HCT116 (cell line): ENCODE results near the gene DEFB114.
"Not testable (repeated sequence)": the region's sequence is repeated elsewhere in the genome, so short reads cannot be mapped to it uniquely, and the experiment has no call there.

ENCODE experiments used
- CTCF ChIP-seq, 3 experiments: fragments of 200-600 bp in 1 of 3; sonication (generic) in 1 of 3; IDR thresholded peaks in 2 of 3; conservative IDR thresholded peaks in 1 of 3; 2 replicates each; pipeline ENCODE4 v1.5.1; 2012 to 2017; ENCODE audit warnings: low read depth in 2 of 3, low read length in 2 of 3, antibody characterized with exemption in 1 of 3, borderline replicate concordance in 1 of 3, control low read depth in 1 of 3, mild to moderate bottlenecking in 1 of 3, mixed read lengths in 1 of 3, mixed run types in 1 of 3, moderate library complexity in 1 of 3; ENCODE audit not compliant: insufficient read depth in 1 of 3
- EZH2 ChIP-seq: fragments of 200-600 bp; sonication (generic); IDR thresholded peaks from 2 replicates; pipeline ENCODE4 v1.6.1; 2017; ENCODE audit warnings: antibody characterized with exemption, mixed run types
- MAX ChIP-seq: IDR thresholded peaks from 2 replicates; pipeline ENCODE4 v1.6.1; 2012
- POLR2AphosphoS5 ChIP-seq: IDR thresholded peaks from 2 replicates; pipeline ENCODE4 v1.6.1; 2011; ENCODE audit warnings: mild to moderate bottlenecking, low read depth, low read length, moderate library complexity

GRCh38 chr6:49944068-49944467, 19.9 kb downstream of the DEFB114 start:
- not testable (repeated sequence) for TF ChIP-seq CTCF (IDR thresholded peaks at IDR 0.05 in 2 of 3, conservative IDR thresholded peaks at IDR 0.05 in 1 of 3; ENCODE audit: borderline replicate concordance in 1 of 3, insufficient read depth in 1 of 3, low read depth in 2 of 3, low read length in 2 of 3); POLR2AphosphoS5; MAX; EZH2
